Epidermal melanocyte (primary cell): ENCODE measurements around the gene CACHD1.

Source experiments
- DNase-seq: peaks from one replicate; pipeline ENCODE4 v3.0.0; 2011; ENCODE audit warnings: low spot score; ENCODE audit not compliant: insufficient read length

CACHD1 gene

DNA sequence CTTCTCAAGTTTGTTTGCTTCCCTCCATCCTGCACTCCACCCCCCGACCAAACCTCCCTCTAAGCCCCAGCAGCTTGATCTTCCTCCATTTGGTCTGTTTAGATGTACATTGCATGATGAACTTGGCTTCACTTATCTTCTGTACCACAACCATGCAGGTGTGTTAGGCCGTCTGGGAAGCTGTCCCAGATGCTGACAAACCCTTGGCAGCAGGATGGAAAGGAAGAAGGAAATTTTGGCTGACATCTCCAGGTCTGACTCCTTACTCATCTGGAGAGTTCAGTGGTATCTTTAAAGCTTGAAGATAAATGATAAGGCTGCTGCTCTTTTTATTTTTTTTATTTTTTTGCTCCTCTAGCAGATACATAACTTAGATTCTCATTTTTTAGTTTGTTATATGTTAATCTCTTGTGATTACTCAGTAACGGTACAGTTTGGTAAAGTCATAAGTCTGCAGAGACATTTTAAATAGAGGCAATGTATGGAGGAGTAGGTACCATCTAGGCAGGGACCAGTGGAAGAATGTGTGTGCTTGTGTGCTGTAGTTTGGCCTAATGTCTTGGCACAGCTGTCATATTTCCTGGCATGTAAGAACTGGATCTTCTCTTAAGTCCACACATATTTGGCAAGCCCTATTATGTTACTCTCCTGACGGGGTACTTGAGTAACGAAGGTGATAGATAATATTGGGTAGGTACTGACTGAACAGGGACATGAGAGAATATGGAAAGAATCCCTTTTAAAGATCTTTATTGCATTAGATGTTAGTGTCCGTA, 79.7 kb downstream of the CACHD1 start:
- no peak for DNase-seq

- no peak for DNase-seq
Measured at GRCh38 chr1:64550510-64550909, 80.6 kb downstream of the CACHD1 start.

GRCh38 chr1:64550946-64551605, 81.1 kb downstream of the CACHD1 start:
- DNase-seq, result no peak

DNA sequence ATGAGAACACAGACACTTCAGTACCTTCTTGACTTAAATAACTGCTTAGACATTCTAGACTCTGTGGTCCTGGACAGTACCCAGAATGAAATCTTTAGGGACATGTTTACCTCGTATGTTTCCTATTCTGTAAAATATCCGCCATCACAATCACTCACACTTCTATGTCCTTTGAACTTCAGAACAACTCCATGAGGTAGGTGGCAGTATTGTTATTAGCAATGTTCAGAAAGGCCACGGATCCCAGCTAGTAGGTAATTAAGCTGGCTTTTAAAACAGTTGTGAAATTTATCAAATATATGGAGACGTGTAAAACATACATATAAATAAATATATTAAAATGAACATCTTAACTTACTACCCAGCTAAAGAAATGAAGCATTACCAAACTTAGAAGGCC, 83.4 kb downstream of the CACHD1 start:
- DNase-seq, result no peak

DNA sequence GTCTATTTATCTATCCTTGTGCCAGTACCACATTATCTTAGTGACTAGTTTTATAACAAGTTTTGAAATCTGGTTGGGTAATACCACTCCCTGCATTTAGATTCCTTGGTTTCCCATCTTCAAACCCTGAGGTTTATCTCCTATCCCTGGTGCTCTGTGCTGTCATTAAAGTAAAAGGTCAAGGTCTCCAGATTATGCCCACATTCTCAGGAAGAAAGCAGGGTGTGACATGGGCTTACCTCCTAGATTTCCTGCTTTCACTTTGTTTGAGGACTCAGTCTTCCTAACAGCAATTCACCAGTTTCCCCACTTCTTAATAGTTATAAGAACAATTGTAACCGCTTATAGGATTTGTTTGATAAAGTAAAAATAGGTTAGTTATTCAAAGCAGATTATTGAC, 86.0 kb downstream of the CACHD1 start:
- no peak for DNase-seq

GRCh38 chr1:64561993-64562392, 92.1 kb downstream of the CACHD1 start:
- no peak for DNase-seq

DNA sequence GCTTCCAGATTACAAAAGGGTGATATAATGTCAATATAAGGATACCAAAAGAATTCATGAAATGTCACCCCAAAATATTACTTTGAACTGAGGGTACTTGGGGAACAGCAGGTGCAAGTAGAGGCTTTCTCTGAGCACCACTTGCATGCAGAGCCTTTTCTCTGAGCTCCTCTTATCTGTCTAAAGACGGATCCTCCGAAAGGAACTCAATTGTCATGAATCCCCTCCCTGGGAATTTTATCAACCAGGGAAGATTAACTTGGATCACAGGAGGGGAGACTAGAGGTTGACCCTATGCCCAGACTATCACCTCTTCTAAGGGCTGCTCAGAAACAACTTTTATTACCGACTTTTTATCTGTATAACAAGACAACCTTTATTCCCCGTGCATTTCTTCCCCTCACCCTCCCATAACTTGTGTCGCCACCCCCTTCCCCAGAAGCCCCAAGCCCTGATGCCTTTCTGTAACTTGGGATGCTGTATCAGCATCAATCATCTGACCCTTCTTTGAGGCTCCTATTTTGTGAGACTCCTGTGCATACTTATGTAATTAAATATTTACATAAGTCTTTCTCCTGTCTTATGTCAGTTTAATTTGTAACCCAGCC, 94.1 kb downstream of the CACHD1 start:
- no peak for DNase-seq

DNA sequence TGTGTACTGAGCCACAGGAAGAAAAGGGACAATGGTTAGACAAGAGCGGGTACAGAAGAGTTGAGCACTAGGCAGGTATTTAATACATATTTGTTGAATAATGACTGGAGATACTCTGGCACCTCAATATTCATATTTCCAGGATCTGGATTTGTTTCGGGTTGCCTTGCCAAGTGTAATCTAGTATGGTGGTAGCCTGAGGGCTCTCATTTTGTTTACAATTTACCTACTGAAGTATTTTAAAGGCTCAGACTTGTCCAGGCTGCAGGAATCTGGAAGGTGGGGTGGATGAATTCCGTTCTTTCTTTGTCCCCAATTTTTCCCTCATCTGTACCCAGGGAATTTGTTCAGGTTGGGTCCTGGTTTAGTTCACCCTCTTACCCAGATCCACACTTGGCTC, 95.0 kb downstream of the CACHD1 start:
- no peak for DNase-seq

DNA sequence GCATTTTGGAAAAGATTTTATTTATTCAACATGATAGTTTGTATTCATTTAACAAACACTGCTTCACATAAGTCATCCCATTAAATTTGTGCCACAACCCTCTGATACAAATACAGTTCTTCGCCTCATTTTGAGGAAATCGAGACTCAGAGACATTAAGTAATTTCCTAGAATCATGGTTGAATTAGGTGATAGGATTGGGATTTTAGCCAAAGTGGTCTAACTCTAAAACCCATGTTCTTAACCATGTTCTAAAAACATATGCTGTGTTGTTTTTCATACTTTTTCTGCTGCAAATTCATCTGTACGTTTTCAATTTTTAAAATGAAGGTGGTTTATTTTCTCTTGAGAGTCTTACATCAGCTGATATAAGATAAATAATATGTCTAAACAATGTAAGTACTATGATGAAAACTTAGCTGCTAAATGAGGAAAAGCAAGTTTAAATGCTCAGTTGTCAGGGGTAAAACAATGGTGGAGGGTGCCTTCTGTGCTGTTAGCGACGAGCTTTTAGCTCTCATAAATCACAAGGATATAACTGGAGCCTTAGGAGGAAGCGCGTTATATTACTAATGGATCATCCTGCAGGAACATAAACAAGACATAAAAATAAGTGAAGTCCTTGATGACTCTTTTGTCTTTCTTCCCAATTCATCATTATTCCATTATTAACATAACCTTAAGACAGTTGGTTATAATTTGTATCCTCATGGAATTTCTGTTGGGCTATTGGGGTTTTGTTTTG, 97.7 kb downstream of the CACHD1 start:
- DNase-seq, result no peak

DNA sequence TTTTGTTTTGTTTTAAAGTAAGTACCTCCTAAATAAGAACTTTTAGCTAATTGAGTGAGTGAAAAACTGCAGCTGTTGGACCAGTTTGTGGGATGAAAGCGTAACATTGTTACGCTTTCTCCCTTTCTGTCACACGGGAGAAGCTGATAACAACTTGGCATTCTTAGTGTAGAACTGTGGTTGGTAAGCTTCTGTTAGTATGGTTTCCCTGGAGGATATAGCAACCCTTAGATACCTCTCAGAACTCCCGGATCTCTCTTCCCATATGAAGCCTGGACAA, 98.2 kb downstream of the CACHD1 start:
- DNase-seq, result no peak

- DNase-seq, result no peak
Measured at GRCh38 chr1:64569411-64569810, 99.5 kb downstream of the CACHD1 start.

DNA sequence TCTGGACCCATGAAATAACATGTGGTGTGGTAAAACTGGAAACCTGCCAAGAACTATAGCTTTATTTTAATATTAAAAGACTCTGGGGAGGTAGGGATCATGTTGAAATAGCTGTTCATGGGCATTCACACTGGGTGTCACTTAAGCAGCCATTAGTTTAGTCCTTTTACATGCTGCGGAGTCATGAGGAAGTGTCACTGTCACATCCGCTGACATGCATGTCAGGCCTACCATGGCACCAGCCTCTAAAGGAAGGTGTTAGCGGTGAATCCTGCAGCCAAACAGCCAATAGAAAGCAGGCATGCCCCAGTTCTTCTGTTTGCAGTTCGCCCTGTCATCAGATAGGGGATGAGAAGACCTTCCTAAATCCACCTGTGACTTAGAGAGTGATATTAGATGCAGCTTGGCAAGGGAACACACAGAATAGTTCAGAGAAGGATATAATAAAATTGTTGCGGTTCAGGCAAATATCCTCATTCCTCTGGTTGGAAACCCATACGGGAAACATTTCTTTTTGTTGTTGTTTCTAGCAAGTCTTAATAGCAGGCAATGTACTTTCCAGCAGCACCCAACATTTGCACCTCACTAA, 100.4 kb downstream of the CACHD1 start:
- DNase-seq, result no peak

DNA sequence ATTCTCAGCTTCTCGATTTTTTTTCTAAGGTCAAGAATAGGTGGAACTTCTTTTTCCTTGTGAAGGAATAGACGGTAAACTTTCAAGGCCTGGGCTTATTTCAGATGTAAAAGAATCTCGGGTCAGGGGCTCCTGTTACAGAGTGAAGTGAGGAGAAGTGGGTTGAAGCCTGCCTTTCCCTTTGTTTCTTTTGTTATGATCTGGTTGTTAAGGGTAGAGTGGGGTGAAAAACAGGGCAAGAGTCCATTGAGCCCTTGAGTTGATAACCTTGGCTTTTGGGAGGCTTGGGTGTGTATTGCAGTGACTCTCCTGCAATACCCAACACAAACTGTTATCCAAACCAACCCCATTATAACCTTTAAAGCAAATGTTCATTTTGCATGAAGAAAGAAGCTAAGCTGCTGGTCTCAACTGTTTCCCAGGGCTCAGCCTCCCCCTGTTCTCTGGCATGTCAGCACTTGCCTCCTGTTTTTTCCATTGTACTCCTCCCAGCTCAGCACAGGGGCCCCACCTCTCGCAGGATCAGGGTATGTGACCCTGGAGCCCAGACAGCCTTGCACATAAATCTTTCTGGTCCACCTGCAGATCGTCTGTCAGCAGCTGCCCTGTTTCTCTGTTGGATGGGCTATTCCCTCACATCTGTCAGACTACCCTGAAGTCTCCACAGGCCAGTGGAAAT, 102.4 kb downstream of the CACHD1 start:
- DNase-seq, result no peak

DNA sequence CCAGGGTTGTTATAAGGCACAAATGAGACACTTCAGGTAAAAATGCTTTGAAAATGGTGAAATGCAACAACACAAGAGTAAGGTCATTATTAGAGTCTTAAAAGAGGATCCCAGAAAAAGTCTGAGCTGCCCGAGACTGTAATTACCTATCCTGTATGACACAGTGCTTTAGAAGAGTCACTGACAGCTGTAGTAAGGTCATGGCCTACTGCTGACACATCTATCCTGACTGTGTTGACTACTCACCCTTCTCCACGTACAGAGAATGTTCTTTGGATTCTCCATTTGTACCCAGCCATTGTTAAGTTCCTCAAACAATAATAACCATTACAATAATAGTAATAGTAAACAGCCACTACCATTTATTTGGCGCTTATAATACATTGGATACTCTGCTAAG, 104.4 kb downstream of the CACHD1 start:
- DNase-seq, result no peak

GRCh38 chr1:64575881-64576676, 106.2 kb downstream of the CACHD1 start:
- DNase-seq, result no peak

GRCh38 chr1:64578270-64578973, 108.5 kb downstream of the CACHD1 start:
- DNase-seq, result no peak

DNA sequence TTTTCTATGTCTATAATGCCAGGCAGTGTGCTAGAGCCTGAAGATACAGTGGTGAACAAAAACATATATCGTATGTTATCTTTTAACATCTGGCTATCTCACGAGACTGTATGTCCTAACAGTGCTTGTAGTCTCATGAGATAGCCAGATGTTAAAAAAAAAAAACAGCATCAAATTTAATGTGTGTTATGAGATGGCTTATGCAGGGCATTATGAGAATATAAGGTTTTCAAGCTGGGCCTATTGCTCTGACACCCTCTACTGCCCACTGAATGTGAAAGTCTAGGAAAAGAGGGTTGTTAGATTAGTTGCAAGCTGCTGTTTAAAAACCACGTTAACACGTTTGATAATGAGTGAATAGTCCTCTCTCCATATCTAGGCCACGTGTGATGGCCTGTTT, 109.8 kb downstream of the CACHD1 start:
- DNase-seq, result no peak

- no peak for DNase-seq
Measured at GRCh38 chr1:64581135-64581842, 111.4 kb downstream of the CACHD1 start.

DNA sequence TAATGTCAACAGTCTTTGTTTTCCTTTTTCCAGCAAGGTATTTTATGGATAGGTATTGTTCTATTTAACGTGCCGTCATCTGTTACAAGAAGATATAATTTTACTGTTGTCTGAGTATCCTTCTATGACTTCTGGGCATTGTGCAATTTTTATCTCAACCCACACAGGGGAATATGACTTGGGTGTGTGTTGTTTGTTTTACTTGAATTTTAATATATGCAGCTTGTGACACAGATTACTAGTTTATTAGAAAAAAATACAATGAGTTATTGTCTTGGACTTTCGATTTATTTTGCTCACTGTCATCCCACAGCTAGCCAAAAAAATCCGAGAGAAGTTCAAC, 111.9 kb downstream of the CACHD1 start:
- DNase-seq, result no peak
